Measurements from ENCODE around the gene SORCS2. TPM values are rescaled to one million over a fixed set of nuclear protein-coding genes. Genes with fewer than 3 reads are reported as not detected.

The SORCS2 gene
- polyA plus RNA-seq, 1 donor from 2014 or later, result not detected

GRCh38 chr4:7425591-7426468 is 233.5 kb downstream of the SORCS2 start:
- Mint-ChIP-seq H3K27me3 (peaks cover 2% of the 10 kb centered on the region), H3K4me3 (no peak overlapping the region), H3K9me3 (no peaks in the 10 kb centered on the region), H3K4me1 (no peaks in the 10 kb centered on the region), H3K36me3 (no peaks in the 10 kb centered on the region), H3K27ac (no peak overlapping the region)

DNA sequence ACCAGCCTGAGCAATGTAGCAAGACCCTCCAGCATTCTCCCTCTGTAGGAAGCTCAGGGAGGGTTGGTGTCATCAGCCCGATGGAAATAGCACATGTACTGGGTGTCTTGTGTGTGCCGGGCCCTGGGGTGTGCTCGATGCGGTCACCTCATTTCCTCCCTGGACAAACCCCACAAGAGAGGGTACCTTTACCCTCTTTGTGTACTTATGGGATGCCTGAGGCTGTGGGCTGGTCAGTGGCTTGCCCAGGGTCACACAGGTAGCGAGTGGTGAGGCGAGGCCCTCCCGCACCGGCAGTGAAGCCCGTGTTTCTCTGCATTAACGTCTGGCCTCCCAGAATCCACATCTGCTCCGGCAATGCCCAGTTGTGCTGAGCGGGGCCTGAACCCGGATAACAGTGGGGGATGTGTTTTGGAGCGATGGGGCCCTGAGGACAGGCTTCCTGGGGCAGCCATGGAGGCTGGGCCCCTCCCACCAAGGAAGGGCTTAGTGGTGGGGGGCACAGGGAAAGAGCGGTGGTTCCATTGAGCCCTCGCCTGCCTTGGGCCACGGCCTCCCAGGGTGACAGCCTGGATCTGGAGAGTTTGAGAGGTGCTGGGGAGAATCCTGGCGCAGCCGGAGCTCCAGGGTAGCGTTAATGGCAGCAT is 234.3 kb downstream of the SORCS2 start:
- Mint-ChIP-seq H3K4me3 (no peak overlapping the region), H3K9me3 (no peaks in the 10 kb centered on the region), H3K27ac (no peak overlapping the region), H3K4me1 (no peaks in the 10 kb centered on the region), H3K27me3 (peaks cover 2% of the 10 kb centered on the region), H3K36me3 (no peaks in the 10 kb centered on the region)

- Mint-ChIP-seq H3K9me3 (no peaks in the 10 kb centered on the region), H3K4me3 (no peak overlapping the region), H3K36me3 (no peaks in the 10 kb centered on the region), H3K27ac (no peak overlapping the region), H3K4me1 (no peaks in the 10 kb centered on the region), H3K27me3 (peaks cover 2% of the 10 kb centered on the region)
These were observed 235.0 kb downstream of the SORCS2 start for GRCh38 chr4:7427361-7427760.

GRCh38 chr4:7427831-7428260 is 235.5 kb downstream of the SORCS2 start:
- peaks cover 2% of the 10 kb centered on the region for H3K27me3 Mint-ChIP-seq
- H3K4me3 Mint-ChIP-seq, result no peak overlapping the region
- H3K4me1 Mint-ChIP-seq, result no peaks in the 10 kb centered on the region
- no peak overlapping the region for H3K27ac Mint-ChIP-seq
- no peaks in the 10 kb centered on the region for H3K9me3 Mint-ChIP-seq
- no peaks in the 10 kb centered on the region for H3K36me3 Mint-ChIP-seq

- no peaks in the 10 kb centered on the region for H3K9me3 Mint-ChIP-seq
- H3K27ac Mint-ChIP-seq, result no peak overlapping the region
- H3K36me3 Mint-ChIP-seq, result no peaks in the 10 kb centered on the region
- no peaks in the 10 kb centered on the region for H3K4me1 Mint-ChIP-seq
- peaks cover 2% of the 10 kb centered on the region for H3K27me3 Mint-ChIP-seq
- no peak overlapping the region for H3K4me3 Mint-ChIP-seq
These were observed 236.1 kb downstream of the SORCS2 start for GRCh38 chr4:7428261-7429068.

DNA sequence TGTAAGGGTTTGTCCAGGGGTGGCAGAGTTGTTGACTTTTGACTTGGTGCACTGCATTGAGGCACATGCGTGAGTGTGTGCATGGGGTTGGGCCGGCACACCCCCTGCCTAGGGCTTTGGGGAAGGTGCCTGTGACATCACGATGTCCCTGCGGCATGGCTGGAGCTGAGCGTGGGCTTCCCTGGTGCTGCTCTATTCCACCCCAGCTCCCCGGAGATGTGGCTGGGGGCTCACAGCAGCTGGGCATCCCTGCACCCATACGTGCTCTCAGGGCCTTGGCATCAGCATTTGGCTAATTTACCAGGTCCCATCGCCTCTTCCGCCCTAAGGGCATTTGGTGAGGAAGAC is 236.7 kb downstream of the SORCS2 start:
- H3K36me3 Mint-ChIP-seq, result no peaks in the 10 kb centered on the region
- H3K9me3 Mint-ChIP-seq, result no peaks in the 10 kb centered on the region
- no peak overlapping the region for H3K27ac Mint-ChIP-seq
- peaks cover 2% of the 10 kb centered on the region for H3K27me3 Mint-ChIP-seq
- no peak overlapping the region for H3K4me3 Mint-ChIP-seq
- no peaks in the 10 kb centered on the region for H3K4me1 Mint-ChIP-seq

DNA sequence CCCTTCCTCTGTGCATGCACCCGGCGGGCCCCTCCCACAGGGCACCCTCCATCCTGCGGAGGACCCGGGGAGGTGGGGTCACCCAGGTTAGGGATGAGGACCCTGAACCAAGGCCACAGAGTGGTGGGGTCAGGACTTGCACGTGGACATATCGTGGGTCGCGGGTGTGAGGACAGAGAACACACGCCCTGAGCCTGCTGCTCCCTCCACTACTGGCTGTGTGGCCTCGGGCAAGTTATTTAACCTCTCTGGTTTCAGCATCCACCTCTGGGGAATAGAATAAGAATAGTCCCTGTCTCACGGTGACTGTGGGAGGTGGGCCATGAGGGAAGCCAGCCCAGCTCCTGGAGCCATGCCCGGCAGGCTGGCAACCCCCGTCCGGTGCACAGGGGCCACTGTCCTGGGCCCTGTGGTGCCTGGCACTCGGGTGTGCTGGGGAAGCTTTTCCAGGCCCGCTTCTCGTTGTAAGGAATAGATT is 237.3 kb downstream of the SORCS2 start:
- H3K36me3 Mint-ChIP-seq, result no peaks in the 10 kb centered on the region
- no peak overlapping the region for H3K4me3 Mint-ChIP-seq
- H3K27me3 Mint-ChIP-seq, result peaks cover 2% of the 10 kb centered on the region
- H3K4me1 Mint-ChIP-seq, result no peaks in the 10 kb centered on the region
- H3K9me3 Mint-ChIP-seq, result no peaks in the 10 kb centered on the region
- no peak overlapping the region for H3K27ac Mint-ChIP-seq

GRCh38 chr4:7430368-7430964 is 238.1 kb downstream of the SORCS2 start:
- H3K27ac Mint-ChIP-seq, result no peak overlapping the region
- H3K27me3 Mint-ChIP-seq, result peaks cover 2% of the 10 kb centered on the region
- no peaks in the 10 kb centered on the region for H3K36me3 Mint-ChIP-seq
- H3K4me3 Mint-ChIP-seq, result no peak overlapping the region
- H3K4me1 Mint-ChIP-seq, result no peaks in the 10 kb centered on the region
- no peaks in the 10 kb centered on the region for H3K9me3 Mint-ChIP-seq

DNA sequence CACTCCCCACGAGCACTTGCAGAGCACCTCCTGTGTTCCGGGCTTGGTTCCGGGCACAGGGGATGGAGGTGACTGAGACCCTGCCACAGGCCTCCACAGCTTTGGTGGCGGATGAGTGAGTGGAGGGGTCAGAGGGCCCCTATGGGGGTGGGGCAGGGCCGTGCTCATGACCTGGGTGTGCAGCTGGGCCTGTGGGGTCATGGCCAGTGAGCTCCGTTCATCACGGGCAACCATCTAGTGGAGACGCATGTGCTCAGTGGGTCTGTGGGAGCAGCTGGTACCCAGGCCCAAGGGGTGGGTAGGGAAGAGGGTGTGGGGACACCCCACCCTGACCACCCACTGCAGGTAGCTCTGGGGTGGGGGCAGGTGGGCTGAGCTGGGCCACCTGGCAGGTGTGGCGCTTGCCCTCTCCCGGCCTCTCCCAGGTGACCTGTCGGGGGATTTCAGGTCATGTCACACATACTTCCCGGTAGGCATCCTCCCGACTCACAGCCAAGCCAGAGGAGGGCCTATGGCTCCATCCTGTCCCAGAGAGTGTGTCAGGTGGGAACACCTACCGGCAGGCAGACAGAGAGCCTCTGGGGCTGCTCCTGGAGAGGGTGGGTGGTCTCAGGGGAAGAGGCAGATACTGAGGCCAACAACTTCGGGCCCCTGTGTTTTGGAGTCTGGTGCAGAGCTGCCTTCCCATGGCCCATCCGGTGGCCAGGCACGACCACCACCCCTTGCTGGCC is 238.8 kb downstream of the SORCS2 start:
- Mint-ChIP-seq H3K27ac (no peak overlapping the region), H3K4me3 (no peak overlapping the region), H3K4me1 (no peaks in the 10 kb centered on the region), H3K36me3 (no peaks in the 10 kb centered on the region), H3K27me3 (peaks cover 2% of the 10 kb centered on the region), H3K9me3 (no peaks in the 10 kb centered on the region)

GRCh38 chr4:7431696-7432530 is 239.6 kb downstream of the SORCS2 start:
- Mint-ChIP-seq H3K4me3 (no peak overlapping the region), H3K36me3 (no peaks in the 10 kb centered on the region), H3K4me1 (no peaks in the 10 kb centered on the region), H3K27ac (no peak overlapping the region), H3K27me3 (peaks cover 2% of the 10 kb centered on the region), H3K9me3 (no peaks in the 10 kb centered on the region)

DNA sequence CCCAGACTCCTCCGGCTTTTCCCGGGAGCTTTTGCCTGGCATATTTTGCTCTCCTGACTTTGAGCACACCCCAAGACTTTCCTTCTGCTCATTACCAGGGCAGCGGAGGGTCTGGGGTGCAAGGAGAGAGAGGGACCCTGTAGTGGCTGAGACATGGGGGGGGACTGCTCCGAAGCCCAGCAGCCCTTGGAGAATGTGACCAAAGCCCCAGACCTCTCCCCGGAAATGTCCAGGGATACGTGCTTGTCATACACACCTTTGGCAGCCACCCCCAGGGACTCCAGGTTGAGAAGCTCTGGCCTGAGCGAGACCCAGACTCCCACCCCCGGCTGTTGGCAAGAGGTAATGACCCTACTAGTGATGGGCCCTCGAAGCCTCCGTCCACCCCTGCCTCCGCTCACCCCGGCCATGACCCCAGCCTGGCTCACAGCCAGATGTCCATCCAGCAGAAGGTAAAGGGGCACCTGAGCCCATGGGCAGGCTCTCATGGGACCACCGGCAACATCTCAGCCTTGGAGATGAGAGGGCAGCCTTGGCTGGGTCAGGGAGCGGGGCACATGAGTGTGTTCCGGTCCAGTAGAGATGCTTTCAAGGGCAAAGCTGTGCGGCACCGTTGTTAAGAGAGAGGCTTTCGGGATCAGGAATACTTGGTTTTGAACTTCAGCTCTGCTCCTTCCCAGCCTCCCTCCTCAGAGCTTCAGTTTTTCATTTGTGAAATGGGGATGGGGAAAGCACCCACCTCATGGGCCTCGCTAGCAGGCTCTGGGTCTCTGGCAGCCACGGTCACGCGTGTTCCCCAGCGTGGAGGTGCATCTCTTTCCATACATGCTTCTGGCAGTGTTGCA is 240.4 kb downstream of the SORCS2 start:
- Mint-ChIP-seq H3K27me3 (no peaks in the 10 kb centered on the region), H3K4me3 (no peak overlapping the region), H3K27ac (no peak overlapping the region), H3K4me1 (no peaks in the 10 kb centered on the region), H3K36me3 (no peaks in the 10 kb centered on the region), H3K9me3 (no peaks in the 10 kb centered on the region)

GRCh38 chr4:7433376-7434140 is 241.2 kb downstream of the SORCS2 start:
- no peaks in the 10 kb centered on the region for H3K4me1 Mint-ChIP-seq
- H3K9me3 Mint-ChIP-seq, result no peaks in the 10 kb centered on the region
- H3K27me3 Mint-ChIP-seq, result no peaks in the 10 kb centered on the region
- H3K4me3 Mint-ChIP-seq, result no peak overlapping the region
- no peaks in the 10 kb centered on the region for H3K36me3 Mint-ChIP-seq
- no peak overlapping the region for H3K27ac Mint-ChIP-seq
